LNCaP clone FGC (cell line): Measurements from ENCODE around the gene DEPDC5.

ENCODE experiments used
- DNase-seq: peaks from one replicate; pipeline ENCODE4 v3.0.0-alpha.2; 2011; ENCODE audit warnings: low read depth
- H3K4me3 ChIP-seq: 2 replicates; pipeline ENCODE4 v1.5.1; 2011; ENCODE audit warnings: mild to moderate bottlenecking, low read depth, low read length, control low read depth
- CTCF ChIP-seq: IDR thresholded peaks from 2 replicates; pipeline ENCODE4 v1.5.1; 2012; ENCODE audit warnings: mild to moderate bottlenecking; ENCODE audit not compliant: control insufficient read depth, insufficient read depth; ENCODE audit errors: extremely low read depth

DEPDC5 gene

GRCh38 chr22:31935961-31936635 lies 182.3 kb downstream of the DEPDC5 start:
- no peak for TF ChIP-seq CTCF
- H3K4me3 ChIP-seq = no peak overlapping the region
- DNase-seq = no peak

GRCh38 chr22:31937341-31937740 lies 183.5 kb downstream of the DEPDC5 start:
- no peak overlapping the region for H3K4me3 ChIP-seq
- no peak for DNase-seq
- no peak for TF ChIP-seq CTCF

- no peak overlapping the region for H3K4me3 ChIP-seq
- no peak for TF ChIP-seq CTCF
- DNase-seq = no peak
Observed at GRCh38 chr22:31938296-31938695, 184.5 kb downstream of the DEPDC5 start.

GRCh38 chr22:31940506-31940905 lies 186.7 kb downstream of the DEPDC5 start:
- no peak for TF ChIP-seq CTCF
- no peak for DNase-seq
- no peak overlapping the region for H3K4me3 ChIP-seq

GRCh38 chr22:31942091-31942490 lies 188.3 kb downstream of the DEPDC5 start:
- no peak for TF ChIP-seq CTCF
- H3K4me3 ChIP-seq = no peak overlapping the region
- no peak for DNase-seq

- no peak for DNase-seq
- H3K4me3 ChIP-seq = peak overlapping the region; percentile 53
- no peak for TF ChIP-seq CTCF
Observed at GRCh38 chr22:31943206-31943977, 189.6 kb downstream of the DEPDC5 start.
